GM18526 (cell line): ENCODE measurements around the gene CAMK2A.

Source experiments
- POLR2A ChIP-seq: IDR thresholded peaks from 3 replicates; pipeline ENCODE4 v1.6.1; 2011; ENCODE audit not compliant: insufficient read length; ENCODE audit errors: extremely low read depth

The CAMK2A gene

GRCh38 chr5:150306775-150307174, 17.2 kb upstream of the CAMK2A start:
- TF ChIP-seq POLR2A: no peak

- TF ChIP-seq POLR2A: no peak
These were observed 16.0 kb upstream of the CAMK2A start for GRCh38 chr5:150305557-150305956.

GRCh38 chr5:150305095-150305494, 15.5 kb upstream of the CAMK2A start:
- TF ChIP-seq POLR2A: no peak

- no peak for TF ChIP-seq POLR2A
These were observed 15.0 kb upstream of the CAMK2A start for GRCh38 chr5:150304481-150305081.

- TF ChIP-seq POLR2A: no peak
These were observed 14.2 kb upstream of the CAMK2A start for GRCh38 chr5:150303660-150304386.

GRCh38 chr5:150303070-150303615, 13.6 kb upstream of the CAMK2A start:
- TF ChIP-seq POLR2A: no peak

GRCh38 chr5:150302301-150303069, 12.9 kb upstream of the CAMK2A start, which contains the start of gene ARSI:
Gene ARSI, minus strand, starts transcription at chr5:150302905. Its CDS starts 532 bp downstream, at chr5:150302373.
- no peak for TF ChIP-seq POLR2A

- TF ChIP-seq POLR2A: no peak
These were observed 12.3 kb upstream of the CAMK2A start for GRCh38 chr5:150301901-150302300.

- no peak for TF ChIP-seq POLR2A
These were observed 11.6 kb upstream of the CAMK2A start for GRCh38 chr5:150301170-150301505.

GRCh38 chr5:150300496-150301169, 11.1 kb upstream of the CAMK2A start:
- TF ChIP-seq POLR2A: no peak

GRCh38 chr5:150299571-150300327, 10.2 kb upstream of the CAMK2A start:
- TF ChIP-seq POLR2A: no peak

- no peak for TF ChIP-seq POLR2A
These were observed 9.3 kb upstream of the CAMK2A start for GRCh38 chr5:150298701-150299451.

GRCh38 chr5:150297934-150298595, 8.5 kb upstream of the CAMK2A start:
- TF ChIP-seq POLR2A: no peak
